Measurements from ENCODE around the gene PARP1. TPM values are rescaled to one million over a fixed set of nuclear protein-coding genes. Genes with fewer than 3 reads are reported as not detected.

The PARP1 gene
- total RNA-seq, 2 experiments from 2014 or later: 237 to 242 TPM

DNA sequence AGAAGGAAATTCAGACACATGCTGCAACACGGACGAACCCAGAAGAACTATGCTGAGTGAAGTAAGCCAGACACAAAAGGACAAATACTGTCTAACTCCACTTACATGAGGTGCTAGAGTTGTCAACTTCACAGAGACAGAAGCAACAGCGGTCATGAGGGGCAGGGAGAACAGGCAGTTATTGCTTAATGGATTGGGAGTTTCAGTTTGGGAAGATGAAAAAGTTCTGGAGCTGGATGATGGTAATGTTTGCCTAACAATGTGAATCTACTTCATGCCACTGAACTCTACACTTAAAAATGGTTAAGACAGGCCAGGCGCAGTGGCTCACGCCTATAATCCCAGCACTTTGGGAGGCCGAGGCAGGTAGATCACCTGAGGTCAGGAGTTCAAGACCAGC lies 12.1 kb downstream of the PARP1 start:
- Mint-ChIP-seq H3K27me3 (no peaks in the 10 kb centered on the region), H3K4me1 (peaks cover 23% of the 10 kb centered on the region), H3K9me3 (ENCODE audit: low read depth) (no peaks in the 10 kb centered on the region), H3K27ac (no peak overlapping the region), H3K4me3 (no peak overlapping the region), H3K36me3 (ENCODE audit: low read depth) (peaks cover 64% of the 10 kb centered on the region)
- CTCF ChIA-PET: no interaction called here
- POLR2A ChIA-PET: no interaction called here
- intact Hi-C loops (cut with DNase I, micrococcal nuclease): no loop called here
- DNase-seq (no peak), ATAC-seq (no peak)

DNA sequence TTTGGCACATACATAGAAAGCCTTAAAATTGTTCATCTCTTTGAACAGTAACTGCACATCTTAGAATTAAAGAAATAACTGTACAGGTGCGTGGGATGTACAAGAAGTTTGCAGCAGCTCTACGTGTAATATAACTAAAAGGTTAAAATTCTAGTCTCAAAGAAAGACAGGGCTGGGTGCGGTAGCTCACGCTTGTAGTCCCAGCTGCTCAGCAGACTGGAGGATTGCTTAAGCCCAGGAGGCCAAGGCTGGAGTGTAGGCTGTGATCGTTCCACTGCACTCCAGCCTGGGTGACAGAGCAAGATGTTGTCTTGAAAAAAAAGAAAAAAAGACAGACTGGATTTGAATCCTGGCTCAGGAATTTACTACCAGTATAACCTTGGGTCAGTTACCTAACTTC lies 13.4 kb downstream of the PARP1 start:
- DNase-seq (no peak), ATAC-seq (no peak)
- H3K27me3 Mint-ChIP-seq: no peaks in the 10 kb centered on the region
- peaks cover 16% of the 10 kb centered on the region for H3K4me1 Mint-ChIP-seq
- H3K36me3 Mint-ChIP-seq (ENCODE audit: low read depth): peaks cover 61% of the 10 kb centered on the region
- intact Hi-C loops (cut with DNase I, micrococcal nuclease): no loop called here
- no peaks in the 10 kb centered on the region for H3K9me3 Mint-ChIP-seq (ENCODE audit: low read depth)
- ChIA-PET POLR2A (no interaction called here), CTCF (no interaction called here)
- no peak overlapping the region for H3K27ac Mint-ChIP-seq
- H3K4me3 Mint-ChIP-seq: no peak overlapping the region

DNA sequence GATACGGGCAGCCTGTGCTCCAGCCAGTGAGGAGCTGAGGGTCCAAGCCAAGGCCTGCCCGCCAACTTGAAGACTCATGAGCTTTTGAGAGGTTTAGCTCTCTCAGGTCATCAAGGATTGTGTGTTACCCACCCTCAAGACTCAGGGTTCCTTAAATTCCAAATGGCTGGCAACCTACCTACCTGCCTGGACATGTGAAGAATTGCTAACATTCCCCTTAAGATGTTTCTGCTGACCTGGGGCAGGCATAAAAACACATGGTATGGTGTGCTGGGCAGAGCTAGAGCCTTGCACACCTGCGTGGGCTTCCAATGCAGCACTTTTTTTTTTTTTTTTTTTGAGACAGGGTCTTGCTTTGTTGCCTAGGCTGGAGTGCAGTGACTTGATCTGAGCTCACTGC lies 17.2 kb downstream of the PARP1 start:
- no peak for ATAC-seq
- Mint-ChIP-seq H3K36me3 (ENCODE audit: low read depth) (peaks cover 61% of the 10 kb centered on the region), H3K4me3 (no peak overlapping the region), H3K27ac (no peak overlapping the region), H3K9me3 (ENCODE audit: low read depth) (no peaks in the 10 kb centered on the region), H3K27me3 (no peaks in the 10 kb centered on the region), H3K4me1 (peaks cover 6% of the 10 kb centered on the region)
- DNase-seq: no peak
- ChIA-PET CTCF (interaction anchor here (1.5 kb wide), 1 partner anchor 17 kb away, joined by 4 read pairs; the partner anchor contains the start of gene PARP1), POLR2A (no interaction called here)
- intact Hi-C loops (cut with DNase I, micrococcal nuclease): no loop called here

DNA sequence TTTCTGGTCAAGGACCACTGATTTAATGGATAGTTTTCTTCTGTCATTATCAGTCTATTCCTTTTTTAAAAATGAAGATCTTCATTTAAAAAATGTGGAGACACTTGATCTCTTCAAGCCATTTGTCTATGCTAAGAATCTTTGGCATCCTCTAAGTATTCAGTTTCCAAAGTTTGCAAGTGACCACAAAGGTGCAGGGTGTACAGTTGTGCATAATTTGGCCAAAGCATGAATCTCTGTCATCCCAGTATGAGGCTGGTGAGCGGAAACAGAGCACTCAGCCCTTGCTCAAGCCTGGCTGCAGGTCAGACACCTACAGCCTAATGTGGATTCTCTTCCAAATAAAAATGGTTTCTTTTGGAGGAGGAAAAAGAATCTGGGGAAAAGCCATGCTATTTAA lies 19.8 kb downstream of the PARP1 start:
- H3K27ac Mint-ChIP-seq: no peak overlapping the region
- intact Hi-C loops (cut with DNase I, micrococcal nuclease): no loop called here
- H3K4me3 Mint-ChIP-seq: no peak overlapping the region
- H3K36me3 Mint-ChIP-seq (ENCODE audit: low read depth): peaks cover 70% of the 10 kb centered on the region
- ChIA-PET POLR2A (no interaction called here), CTCF (no interaction called here)
- no peaks in the 10 kb centered on the region for H3K4me1 Mint-ChIP-seq
- no peaks in the 10 kb centered on the region for H3K9me3 Mint-ChIP-seq (ENCODE audit: low read depth)
- DNase-seq (no peak), ATAC-seq (no peak)
- no peaks in the 10 kb centered on the region for H3K27me3 Mint-ChIP-seq

DNA sequence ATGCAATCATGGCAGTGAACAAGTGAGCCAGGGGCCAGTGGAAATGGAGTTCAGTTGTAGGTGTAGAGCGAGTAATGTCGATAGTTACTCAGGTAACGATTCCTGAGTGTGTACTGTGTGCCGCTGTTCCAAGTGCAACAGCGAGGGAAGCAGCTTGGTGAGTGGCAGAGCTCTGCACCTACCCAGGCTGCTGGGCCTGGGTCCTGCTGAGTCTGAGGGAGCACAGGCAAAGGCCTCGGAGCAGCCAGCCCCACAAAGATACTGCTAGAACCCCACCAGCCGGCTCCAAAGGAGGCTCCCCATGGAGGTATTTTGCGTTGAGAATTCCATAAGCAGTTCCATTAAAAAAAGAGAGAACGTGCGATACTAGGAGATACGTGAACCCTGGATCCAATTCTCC lies 23.2 kb downstream of the PARP1 start:
- Mint-ChIP-seq H3K9me3 (ENCODE audit: low read depth) (no peaks in the 10 kb centered on the region), H3K4me3 (no peak overlapping the region), H3K27me3 (no peaks in the 10 kb centered on the region), H3K36me3 (ENCODE audit: low read depth) (peaks cover 80% of the 10 kb centered on the region), H3K4me1 (peaks cover 14% of the 10 kb centered on the region), H3K27ac (no peak overlapping the region)
- no peak for DNase-seq
- POLR2A ChIA-PET: no interaction called here
- CTCF ChIA-PET: no interaction called here
- ATAC-seq: no peak
- intact Hi-C loops (cut with DNase I, micrococcal nuclease): no loop called here

DNA sequence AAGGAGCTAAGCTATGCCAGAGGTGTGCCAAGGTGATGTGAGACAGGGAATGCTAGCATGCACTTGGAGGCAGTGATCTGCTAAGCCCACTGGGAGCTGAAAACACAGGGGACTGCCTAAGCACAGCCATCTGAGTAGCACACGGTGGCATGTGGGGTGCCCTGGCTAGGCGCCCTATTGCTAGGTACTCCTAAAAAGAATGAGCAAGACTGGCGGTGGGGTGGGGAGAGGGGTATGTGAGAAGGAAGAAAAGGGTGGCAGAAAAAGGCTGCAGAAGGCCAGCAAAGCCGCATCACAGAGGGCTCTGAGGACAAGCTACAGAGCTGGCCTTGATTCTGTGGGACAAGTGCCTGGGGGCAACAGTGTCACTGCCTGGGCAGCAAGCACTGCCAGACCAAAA lies 23.9 kb downstream of the PARP1 start:
- H3K36me3 Mint-ChIP-seq (ENCODE audit: low read depth): peaks cover 84% of the 10 kb centered on the region
- peaks cover 15% of the 10 kb centered on the region for H3K4me1 Mint-ChIP-seq
- ChIA-PET CTCF (no interaction called here), POLR2A (no interaction called here)
- DNase-seq (no peak), ATAC-seq (no peak)
- H3K27ac Mint-ChIP-seq: no peak overlapping the region
- no peaks in the 10 kb centered on the region for H3K9me3 Mint-ChIP-seq (ENCODE audit: low read depth)
- intact Hi-C loops (cut with DNase I, micrococcal nuclease): no loop called here
- H3K4me3 Mint-ChIP-seq: no peak overlapping the region
- H3K27me3 Mint-ChIP-seq: no peaks in the 10 kb centered on the region

DNA sequence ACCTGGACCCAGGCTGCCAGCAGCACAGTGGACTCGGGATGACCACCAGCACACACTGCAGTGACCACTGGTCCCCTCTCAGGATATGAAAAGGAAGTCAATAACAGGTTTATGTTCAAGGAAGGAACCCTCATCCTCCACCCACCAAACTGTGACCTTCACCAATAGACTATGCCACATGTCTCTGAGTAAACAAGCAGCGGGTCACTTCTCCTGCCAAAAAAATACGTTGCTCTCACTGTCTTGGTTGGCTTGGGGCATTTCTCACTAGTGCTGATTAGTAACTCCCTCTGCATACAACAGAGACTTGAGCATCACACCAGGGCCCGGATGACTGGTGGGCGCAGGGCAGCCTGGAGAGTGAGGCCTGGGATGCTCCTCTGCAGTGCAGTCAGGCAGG lies 25.9 kb downstream of the PARP1 start:
- Mint-ChIP-seq H3K36me3 (ENCODE audit: low read depth) (peaks cover 81% of the 10 kb centered on the region), H3K9me3 (ENCODE audit: low read depth) (no peaks in the 10 kb centered on the region), H3K27me3 (no peaks in the 10 kb centered on the region), H3K27ac (no peak overlapping the region), H3K4me1 (peaks cover 15% of the 10 kb centered on the region), H3K4me3 (no peak overlapping the region)
- intact Hi-C loops (cut with DNase I, micrococcal nuclease): no loop called here
- CTCF ChIA-PET: no interaction called here
- ATAC-seq (no peak), DNase-seq (no peak)
- POLR2A ChIA-PET: no interaction called here

DNA sequence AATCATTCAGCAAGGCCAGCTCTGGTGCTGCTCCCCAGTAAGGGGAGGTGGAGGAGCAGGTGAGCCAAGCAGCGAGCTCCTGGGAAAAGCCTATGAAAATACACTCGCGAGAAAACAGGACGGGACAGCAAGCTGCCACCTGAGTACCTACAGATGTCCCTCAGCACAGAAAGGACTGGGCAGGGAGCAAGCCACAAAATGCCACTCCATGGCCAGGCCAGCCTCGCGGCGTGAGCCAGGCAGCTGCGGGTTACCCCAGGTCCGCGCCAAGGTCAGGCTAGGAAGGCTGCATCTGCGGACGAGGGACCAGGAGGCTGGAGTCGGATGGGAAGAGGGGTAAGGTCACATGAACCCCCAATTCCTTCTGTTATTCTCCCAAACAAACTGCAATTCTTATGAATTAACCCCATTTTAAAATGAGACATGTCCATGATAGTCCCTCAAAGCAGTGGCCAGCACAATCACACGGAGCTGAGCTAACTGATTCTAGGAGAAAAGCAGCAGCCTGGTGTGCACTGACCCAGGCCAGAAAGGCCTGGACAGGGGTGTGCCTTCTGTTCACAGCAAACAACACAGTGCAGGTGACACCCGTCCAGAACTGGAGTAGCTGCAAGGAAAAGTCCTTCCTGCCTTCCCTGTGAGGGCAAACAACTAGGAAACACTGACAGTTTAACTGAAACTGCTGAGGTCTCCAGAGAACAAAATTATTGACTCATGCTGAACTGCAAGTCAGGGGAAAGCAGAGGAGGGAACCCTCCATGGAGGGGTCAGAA lies 26.5 kb downstream of the PARP1 start:
- Mint-ChIP-seq H3K27me3 (no peaks in the 10 kb centered on the region), H3K4me1 (peaks cover 15% of the 10 kb centered on the region), H3K27ac (peak overlapping the region; percentile 32), H3K4me3 (no peak overlapping the region), H3K9me3 (ENCODE audit: low read depth) (no peaks in the 10 kb centered on the region), H3K36me3 (ENCODE audit: low read depth) (peaks cover 87% of the 10 kb centered on the region)
- no peak for ATAC-seq
- DNase-seq: no peak
- POLR2A ChIA-PET: no interaction called here
- intact Hi-C loops (cut with DNase I, micrococcal nuclease): no loop called here
- CTCF ChIA-PET: interaction anchor here (0.7 to 1.4 kb wide), 3 partner anchors 48 to 253 kb away, joined by 4 read pairs; no protein-coding TSS in a partner anchor

DNA sequence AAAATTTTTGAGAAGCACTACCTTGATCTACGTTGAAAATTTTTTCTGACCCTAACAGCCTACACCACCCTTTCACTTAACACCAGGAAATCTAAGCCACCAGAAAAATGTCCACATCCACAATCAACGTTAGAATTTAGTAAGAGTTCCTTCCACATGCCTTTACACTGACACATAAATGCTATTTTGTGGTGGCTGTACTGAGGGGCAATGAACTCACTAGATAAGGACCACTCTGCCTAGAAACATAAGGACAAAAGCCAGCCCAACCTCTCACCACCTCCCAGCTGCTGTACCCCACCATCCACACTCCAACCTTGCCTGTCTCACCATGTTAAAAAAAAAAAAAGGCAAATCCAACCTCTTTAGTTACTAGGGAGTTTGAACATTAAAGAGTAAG lies 29.8 kb downstream of the PARP1 start:
- no peaks in the 10 kb centered on the region for H3K9me3 Mint-ChIP-seq (ENCODE audit: low read depth)
- ChIA-PET POLR2A (interaction anchor here (0.6 kb wide), 1 partner anchor 19 kb away, joined by 6 read pairs; no protein-coding TSS in a partner anchor), CTCF (interaction anchor here (1.0 kb wide), 1 partner anchor 12 kb away, joined by 3 read pairs; no protein-coding TSS in a partner anchor)
- ATAC-seq (no peak), DNase-seq (no peak)
- H3K4me3 Mint-ChIP-seq: no peak overlapping the region
- H3K36me3 Mint-ChIP-seq (ENCODE audit: low read depth): peaks cover 84% of the 10 kb centered on the region
- intact Hi-C loops (cut with DNase I, micrococcal nuclease): no loop called here
- H3K27ac Mint-ChIP-seq: no peak overlapping the region
- no peaks in the 10 kb centered on the region for H3K27me3 Mint-ChIP-seq
- H3K4me1 Mint-ChIP-seq: peaks cover 15% of the 10 kb centered on the region

DNA sequence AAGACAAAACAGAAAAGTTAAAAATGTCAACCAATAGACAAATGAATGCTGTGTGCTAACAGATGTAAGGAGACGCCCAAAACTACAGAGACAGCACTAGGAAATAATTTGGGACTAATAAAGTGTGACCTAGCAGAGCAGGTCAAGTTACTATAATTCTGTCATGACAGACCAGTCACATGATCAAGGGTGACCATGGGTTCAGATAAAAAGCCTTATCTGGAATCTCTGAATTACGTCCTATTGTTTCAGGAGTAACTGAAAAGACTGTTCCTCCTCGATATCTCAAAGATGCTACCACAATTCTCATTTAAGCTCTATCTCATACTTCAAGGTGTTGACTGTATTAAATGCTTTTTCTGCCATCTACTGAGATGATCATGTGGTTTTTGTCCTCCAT lies 31.6 kb downstream of the PARP1 start:
- ChIA-PET CTCF (no interaction called here), POLR2A (no interaction called here)
- intact Hi-C loops (cut with DNase I, micrococcal nuclease): no loop called here
- Mint-ChIP-seq H3K4me3 (no peak overlapping the region), H3K36me3 (ENCODE audit: low read depth) (peaks cover 83% of the 10 kb centered on the region), H3K4me1 (peaks cover 15% of the 10 kb centered on the region), H3K9me3 (ENCODE audit: low read depth) (no peaks in the 10 kb centered on the region), H3K27ac (no peak overlapping the region), H3K27me3 (no peaks in the 10 kb centered on the region)
- ATAC-seq (no peak), DNase-seq (no peak)

DNA sequence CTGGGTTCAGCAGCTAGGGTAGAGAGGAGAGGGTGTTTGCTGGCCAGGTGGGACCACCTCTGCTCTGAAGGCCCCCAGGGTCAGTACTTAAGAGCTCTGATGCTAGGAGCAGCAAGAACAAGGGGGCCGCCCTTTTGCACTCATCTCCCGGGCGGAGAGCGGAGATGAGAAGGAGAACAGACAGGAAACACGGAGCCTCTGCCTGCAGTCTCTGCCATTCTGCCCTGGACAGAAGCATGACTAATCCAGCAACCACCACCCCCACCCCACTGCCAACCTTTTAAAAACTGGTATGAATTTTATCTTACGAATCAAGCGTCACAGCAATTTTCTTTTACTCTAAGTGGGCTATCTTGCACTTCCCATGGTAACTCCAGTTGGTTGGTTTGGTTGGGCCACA lies 34.5 kb downstream of the PARP1 start:
- peaks cover 77% of the 10 kb centered on the region for H3K36me3 Mint-ChIP-seq (ENCODE audit: low read depth)
- H3K9me3 Mint-ChIP-seq (ENCODE audit: low read depth): no peaks in the 10 kb centered on the region
- intact Hi-C loops (cut with DNase I, micrococcal nuclease): no loop called here
- no peak overlapping the region for H3K4me3 Mint-ChIP-seq
- ChIA-PET POLR2A (no interaction called here), CTCF (interaction anchor here (0.6 kb wide), 1 partner anchor 28 kb away, joined by 4 read pairs; no protein-coding TSS in a partner anchor)
- no peaks in the 10 kb centered on the region for H3K27me3 Mint-ChIP-seq
- no peaks in the 10 kb centered on the region for H3K4me1 Mint-ChIP-seq
- no peak for DNase-seq
- H3K27ac Mint-ChIP-seq: no peak overlapping the region
- no peak for ATAC-seq

DNA sequence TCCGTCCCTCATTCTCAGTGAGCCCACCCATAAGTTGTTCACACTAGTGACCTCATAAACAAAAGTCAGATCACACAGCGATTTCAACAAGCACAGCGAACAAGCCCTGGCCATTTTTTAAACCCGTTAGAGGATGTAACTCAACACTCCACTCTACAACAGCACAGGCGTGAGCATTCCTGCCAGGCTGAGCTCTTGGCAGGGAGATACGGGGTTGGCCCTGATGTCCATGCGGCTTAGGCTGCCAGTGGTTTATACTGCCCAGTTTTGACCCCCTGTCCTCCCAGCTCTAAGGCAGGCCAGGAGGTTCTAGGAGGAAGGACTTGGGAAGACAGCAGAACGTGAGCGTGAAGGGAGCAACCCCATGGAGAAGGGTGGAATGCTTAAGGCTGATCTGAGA lies 35.0 kb downstream of the PARP1 start:
- H3K36me3 Mint-ChIP-seq (ENCODE audit: low read depth): peaks cover 75% of the 10 kb centered on the region
- POLR2A ChIA-PET: no interaction called here

More for the DNA sequence above, 35.0 kb downstream of the PARP1 start:
- H3K27me3 Mint-ChIP-seq: no peaks in the 10 kb centered on the region
- CTCF ChIA-PET: interaction anchor here (0.6 kb wide), 1 partner anchor 17 kb away, joined by 4 read pairs; no protein-coding TSS in a partner anchor
- no peak overlapping the region for H3K27ac Mint-ChIP-seq
- H3K4me1 Mint-ChIP-seq: no peaks in the 10 kb centered on the region
- no peaks in the 10 kb centered on the region for H3K9me3 Mint-ChIP-seq (ENCODE audit: low read depth)
- DNase-seq: no peak
- ATAC-seq: no peak
- intact Hi-C loops (cut with DNase I, micrococcal nuclease): no loop called here
- no peak overlapping the region for H3K4me3 Mint-ChIP-seq

All from activated CD4-positive, alpha-beta T cell treated with anti-CD3 and anti-CD28 coated beads for 36 hours (primary cell).